ENCODE results near the gene KIAA0232.

- no peak for TF ChIP-seq EZH2 (IDR thresholded peaks at IDR 0.05; ENCODE audit: insufficient read depth, poor library complexity, severe bottlenecking)
- no peak for TF ChIP-seq EZH2phosphoT487 (IDR thresholded peaks at IDR 0.05; ENCODE audit: insufficient read depth, low read depth)
Observed at GRCh38 chr4:6765703-6766102, 16.8 kb upstream of the KIAA0232 start.

Data from GM23248 (cell line).